ENCODE results near the gene CD7. TPM values are rescaled to one million over a fixed set of nuclear protein-coding genes. Genes with fewer than 3 reads are reported as not detected.
A peak's percentile ranks its signal among the peaks of the same experiment; 100 is the strongest.

CD7 gene
- total and polyA plus RNA-seq, 9 of the 15 experiments (the other 6 are each of a cell fraction or from before 2014, with no cell fraction given) = 0.21 to 0.35 TPM; not detected in 7

- no peak for DNase-seq (ENCODE audit: extremely low read depth in 1 of 4, low spot score in 3 of 4)
- no peak for FAIRE-seq
- H3K4me1 ChIP-seq (replicated peaks in 1 of 2; ENCODE audit: control insufficient read depth in 2 of 2, insufficient read depth in 2 of 2, low read length in 2 of 2) = peaks cover 57 to 87% of the 10 kb centered on the region in 2 experiments
- TF ChIP-seq ZNF280A (IDR thresholded peaks at IDR 0.05; ENCODE audit: low read depth, partially characterized antibody) (no peak), SMARCA5 (IDR thresholded peaks at IDR 0.05) (0 out of 2 replicates have a peak, but pooled peaks have one; percentile 35), THAP7 (CRISPR knock-in tag; IDR thresholded peaks at IDR 0.05) (no peak), ZNF224 (CRISPR knock-in tag; IDR thresholded peaks at IDR 0.05) (no peak), ETV6 (IDR thresholded peaks at IDR 0.05; ENCODE audit: borderline replicate concordance in 1 of 2, low read depth in 2 of 2, low read length in 1 of 2) (no peak), ETV6 (CRISPR knock-in tag; IDR thresholded peaks at IDR 0.05; ENCODE audit: borderline replicate concordance) (no peak), MIER1 (IDR thresholded peaks at IDR 0.05; ENCODE audit: low read depth) (peak; percentile 100), ZNF212 (CRISPR knock-in tag; IDR thresholded peaks at IDR 0.05) (no peak), TAF1 (IDR thresholded peaks at IDR 0.05; ENCODE audit: control insufficient read depth, extremely low read depth, insufficient read depth, low read length, severe bottlenecking) (no peak), NFIC (IDR thresholded peaks at IDR 0.05) (no peak), DPF2 (IDR thresholded peaks at IDR 0.05) (no peak), ZFP30 (CRISPR knock-in tag; IDR thresholded peaks at IDR 0.05; ENCODE audit: borderline replicate concordance) (no peak), ESRRB (CRISPR knock-in tag; IDR thresholded peaks at IDR 0.05; ENCODE audit: borderline replicate concordance) (no peak)
- TF ChIP-seq, protein P1, sequence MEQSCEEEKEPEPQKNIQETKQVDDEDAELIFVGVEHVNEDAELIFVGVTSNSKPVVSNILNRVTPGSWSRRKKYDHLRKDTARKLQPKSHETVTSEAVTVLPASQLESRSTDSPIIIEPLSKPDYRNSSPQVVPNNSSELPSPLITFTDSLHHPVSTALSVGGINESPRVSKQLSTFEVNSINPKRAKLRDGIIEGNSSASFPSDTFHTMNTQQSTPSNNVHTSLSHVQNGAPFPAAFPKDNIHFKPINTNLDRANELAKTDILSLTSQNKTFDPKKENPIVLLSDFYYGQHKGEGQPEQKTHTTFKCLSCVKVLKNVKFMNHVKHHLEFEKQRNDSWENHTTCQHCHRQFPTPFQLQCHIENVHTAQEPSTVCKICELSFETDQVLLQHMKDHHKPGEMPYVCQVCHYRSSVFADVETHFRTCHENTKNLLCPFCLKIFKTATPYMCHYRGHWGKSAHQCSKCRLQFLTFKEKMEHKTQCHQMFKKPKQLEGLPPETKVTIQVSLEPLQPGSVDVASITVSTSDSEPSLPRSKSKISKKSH (CRISPR knock-in tag; IDR thresholded peaks at IDR 0.05) = no peak
- TF ChIP-seq, protein P2, sequence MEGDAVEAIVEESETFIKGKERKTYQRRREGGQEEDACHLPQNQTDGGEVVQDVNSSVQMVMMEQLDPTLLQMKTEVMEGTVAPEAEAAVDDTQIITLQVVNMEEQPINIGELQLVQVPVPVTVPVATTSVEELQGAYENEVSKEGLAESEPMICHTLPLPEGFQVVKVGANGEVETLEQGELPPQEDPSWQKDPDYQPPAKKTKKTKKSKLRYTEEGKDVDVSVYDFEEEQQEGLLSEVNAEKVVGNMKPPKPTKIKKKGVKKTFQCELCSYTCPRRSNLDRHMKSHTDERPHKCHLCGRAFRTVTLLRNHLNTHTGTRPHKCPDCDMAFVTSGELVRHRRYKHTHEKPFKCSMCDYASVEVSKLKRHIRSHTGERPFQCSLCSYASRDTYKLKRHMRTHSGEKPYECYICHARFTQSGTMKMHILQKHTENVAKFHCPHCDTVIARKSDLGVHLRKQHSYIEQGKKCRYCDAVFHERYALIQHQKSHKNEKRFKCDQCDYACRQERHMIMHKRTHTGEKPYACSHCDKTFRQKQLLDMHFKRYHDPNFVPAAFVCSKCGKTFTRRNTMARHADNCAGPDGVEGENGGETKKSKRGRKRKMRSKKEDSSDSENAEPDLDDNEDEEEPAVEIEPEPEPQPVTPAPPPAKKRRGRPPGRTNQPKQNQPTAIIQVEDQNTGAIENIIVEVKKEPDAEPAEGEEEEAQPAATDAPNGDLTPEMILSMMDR (IDR thresholded peaks at IDR 0.05 in 2 of 3, conservative IDR thresholded peaks at IDR 0.05 in 1 of 3; ENCODE audit: insufficient read depth in 2 of 3, low read depth in 1 of 3, low read length in 3 of 3) = no peak
These were observed 16.0 kb downstream of the CD7 start for GRCh38 chr17:82301300-82301915.

More at GRCh38 chr17:82301300-82301915, 16.0 kb downstream of the CD7 start:
- H3K9ac ChIP-seq (ENCODE audit: insufficient read depth in 1 of 2, low read depth in 2 of 2, low read length in 2 of 2) = peak overlapping the region in 1 of 2 experiments; percentile 70; a peak in 3 of 4 replicates
- H3K27me3 ChIP-seq (ENCODE audit: control insufficient read depth in 2 of 2, insufficient read depth in 2 of 2, low read length in 2 of 2) = no peaks in the 10 kb centered on the region
- CTCF ChIA-PET (ENCODE audit: low intra/inter-chr PET ratio) = no interaction called here
- H4K20me1 ChIP-seq (replicated peaks; ENCODE audit: control insufficient read depth, insufficient read depth, low read length) = no peaks in the 10 kb centered on the region
- no TSS peak for BruUV-seq (replicated peaks)
- ATAC-seq = peak; percentile 8; the same call in 1 of the 3 replicates
- no peak overlapping the region for H3K27ac ChIP-seq (ENCODE audit: extremely low read depth, low read depth, low read length)
- WGBS (ENCODE audit: insufficient coverage, low coverage, missing lambda C conversion rate) = 68% methylated on average over 12 of the region's 12 CpGs
- H3K9me1 ChIP-seq (ENCODE audit: control insufficient read depth, insufficient read depth, low read length) = no peaks in the 10 kb centered on the region
- H3K9me3 ChIP-seq (replicated peaks; ENCODE audit: control insufficient read depth, insufficient read depth, low read depth, low read length) = no peaks in the 10 kb centered on the region
- POLR2A ChIA-PET = interaction anchor here (0.6 to 1.2 kb wide), 3 partner anchors 9 to 30 kb away, joined by 3 to 6 read pairs (median 3); no protein-coding TSS in a partner anchor
- peak overlapping the region; percentile 54 for H2AFZ ChIP-seq (ENCODE audit: low read depth, low read length)
- H3K4me3 ChIP-seq = no peak overlapping the region
- H3K79me2 ChIP-seq (ENCODE audit: control insufficient read depth, insufficient read depth, low read length) = no peaks in the 10 kb centered on the region
- in situ Hi-C loops (cut with MboI) (no loop called here), intact Hi-C loops (cut with micrococcal nuclease) (no loop called here)
- H3K36me3 ChIP-seq (ENCODE audit: control insufficient read depth, insufficient read depth, low read length) = no peaks in the 10 kb centered on the region
- H3K4me2 ChIP-seq (ENCODE audit: insufficient read depth, low read length) = no peak overlapping the region

Measured in K562 (cell line).